ENCODE data around the gene DYNLT4.

DNA sequence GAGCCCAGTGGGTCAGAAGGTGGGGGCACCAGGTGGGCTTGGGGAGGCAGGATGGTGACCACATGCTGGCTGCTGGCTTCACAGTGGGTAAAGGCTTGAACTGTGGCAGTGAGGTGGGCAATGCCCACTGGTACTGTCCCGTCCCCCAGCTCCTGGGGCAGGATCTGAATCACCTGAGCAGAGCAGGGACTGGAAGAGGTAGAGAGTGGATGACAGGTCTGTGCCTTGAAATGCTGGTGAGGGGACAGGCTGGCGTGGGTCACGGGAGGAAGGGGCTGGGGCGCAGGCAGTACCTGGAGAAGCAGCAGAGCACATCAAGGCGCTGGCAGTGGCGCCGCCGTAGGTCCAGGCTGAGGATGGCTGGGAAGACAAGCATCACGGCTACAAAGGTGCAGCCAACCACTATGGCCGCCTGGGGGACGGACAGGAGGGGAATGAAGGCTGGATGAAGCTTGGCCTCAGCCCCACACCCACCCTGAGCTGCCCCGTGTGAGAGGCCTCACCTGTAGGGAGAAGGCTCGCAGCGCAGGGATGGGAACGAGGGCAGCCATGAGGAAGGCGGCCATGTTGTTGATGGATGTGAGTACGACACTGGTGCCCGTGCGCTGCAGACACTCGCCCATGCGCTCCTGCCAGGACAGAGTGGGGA is 21.0 kb upstream of the DYNLT4 start:
- TF ChIP-seq NR2C2 (CRISPR knock-in tag; IDR thresholded peaks at IDR 0.05) (no peak), KAT7 (CRISPR knock-in tag; IDR thresholded peaks at IDR 0.05; ENCODE audit: borderline replicate concordance) (no peak), SMAD3 (CRISPR knock-in tag; IDR thresholded peaks at IDR 0.05; ENCODE audit: borderline replicate concordance) (no peak), TCF7 (CRISPR knock-in tag; IDR thresholded peaks at IDR 0.05; ENCODE audit: low read depth) (no peak), ZBTB21 (CRISPR knock-in tag; IDR thresholded peaks at IDR 0.05; ENCODE audit: borderline replicate concordance) (no peak), ETV6 (CRISPR knock-in tag; IDR thresholded peaks at IDR 0.05) (no peak), TP53 (CRISPR knock-in tag; IDR thresholded peaks at IDR 0.05) (no peak)
- TF ChIP-seq, protein P1, sequence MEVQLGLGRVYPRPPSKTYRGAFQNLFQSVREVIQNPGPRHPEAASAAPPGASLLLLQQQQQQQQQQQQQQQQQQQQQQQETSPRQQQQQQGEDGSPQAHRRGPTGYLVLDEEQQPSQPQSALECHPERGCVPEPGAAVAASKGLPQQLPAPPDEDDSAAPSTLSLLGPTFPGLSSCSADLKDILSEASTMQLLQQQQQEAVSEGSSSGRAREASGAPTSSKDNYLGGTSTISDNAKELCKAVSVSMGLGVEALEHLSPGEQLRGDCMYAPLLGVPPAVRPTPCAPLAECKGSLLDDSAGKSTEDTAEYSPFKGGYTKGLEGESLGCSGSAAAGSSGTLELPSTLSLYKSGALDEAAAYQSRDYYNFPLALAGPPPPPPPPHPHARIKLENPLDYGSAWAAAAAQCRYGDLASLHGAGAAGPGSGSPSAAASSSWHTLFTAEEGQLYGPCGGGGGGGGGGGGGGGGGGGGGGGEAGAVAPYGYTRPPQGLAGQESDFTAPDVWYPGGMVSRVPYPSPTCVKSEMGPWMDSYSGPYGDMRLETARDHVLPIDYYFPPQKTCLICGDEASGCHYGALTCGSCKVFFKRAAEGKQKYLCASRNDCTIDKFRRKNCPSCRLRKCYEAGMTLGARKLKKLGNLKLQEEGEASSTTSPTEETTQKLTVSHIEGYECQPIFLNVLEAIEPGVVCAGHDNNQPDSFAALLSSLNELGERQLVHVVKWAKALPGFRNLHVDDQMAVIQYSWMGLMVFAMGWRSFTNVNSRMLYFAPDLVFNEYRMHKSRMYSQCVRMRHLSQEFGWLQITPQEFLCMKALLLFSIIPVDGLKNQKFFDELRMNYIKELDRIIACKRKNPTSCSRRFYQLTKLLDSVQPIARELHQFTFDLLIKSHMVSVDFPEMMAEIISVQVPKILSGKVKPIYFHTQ (CRISPR knock-in tag; IDR thresholded peaks at IDR 0.05): no peak
- TF ChIP-seq, protein P2, sequence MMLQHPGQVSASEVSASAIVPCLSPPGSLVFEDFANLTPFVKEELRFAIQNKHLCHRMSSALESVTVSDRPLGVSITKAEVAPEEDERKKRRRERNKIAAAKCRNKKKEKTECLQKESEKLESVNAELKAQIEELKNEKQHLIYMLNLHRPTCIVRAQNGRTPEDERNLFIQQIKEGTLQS (CRISPR knock-in tag; conservative IDR thresholded peaks at IDR 0.05): no peak
- TF ChIP-seq, protein P3, sequence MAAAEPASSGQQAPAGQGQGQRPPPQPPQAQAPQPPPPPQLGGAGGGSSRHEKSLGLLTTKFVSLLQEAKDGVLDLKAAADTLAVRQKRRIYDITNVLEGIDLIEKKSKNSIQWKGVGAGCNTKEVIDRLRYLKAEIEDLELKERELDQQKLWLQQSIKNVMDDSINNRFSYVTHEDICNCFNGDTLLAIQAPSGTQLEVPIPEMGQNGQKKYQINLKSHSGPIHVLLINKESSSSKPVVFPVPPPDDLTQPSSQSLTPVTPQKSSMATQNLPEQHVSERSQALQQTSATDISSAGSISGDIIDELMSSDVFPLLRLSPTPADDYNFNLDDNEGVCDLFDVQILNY (CRISPR knock-in tag; IDR thresholded peaks at IDR 0.05): no peak
- TF ChIP-seq, protein P4, sequence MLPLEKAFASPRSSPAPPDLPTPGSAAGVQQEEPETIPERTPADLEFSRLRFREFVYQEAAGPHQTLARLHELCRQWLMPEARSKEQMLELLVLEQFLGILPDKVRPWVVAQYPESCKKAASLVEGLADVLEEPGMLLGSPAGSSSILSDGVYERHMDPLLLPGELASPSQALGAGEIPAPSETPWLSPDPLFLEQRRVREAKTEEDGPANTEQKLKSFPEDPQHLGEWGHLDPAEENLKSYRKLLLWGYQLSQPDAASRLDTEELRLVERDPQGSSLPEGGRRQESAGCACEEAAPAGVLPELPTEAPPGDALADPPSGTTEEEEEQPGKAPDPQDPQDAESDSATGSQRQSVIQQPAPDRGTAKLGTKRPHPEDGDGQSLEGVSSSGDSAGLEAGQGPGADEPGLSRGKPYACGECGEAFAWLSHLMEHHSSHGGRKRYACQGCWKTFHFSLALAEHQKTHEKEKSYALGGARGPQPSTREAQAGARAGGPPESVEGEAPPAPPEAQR (CRISPR knock-in tag; IDR thresholded peaks at IDR 0.05): no peak
- TF ChIP-seq, protein P5, sequence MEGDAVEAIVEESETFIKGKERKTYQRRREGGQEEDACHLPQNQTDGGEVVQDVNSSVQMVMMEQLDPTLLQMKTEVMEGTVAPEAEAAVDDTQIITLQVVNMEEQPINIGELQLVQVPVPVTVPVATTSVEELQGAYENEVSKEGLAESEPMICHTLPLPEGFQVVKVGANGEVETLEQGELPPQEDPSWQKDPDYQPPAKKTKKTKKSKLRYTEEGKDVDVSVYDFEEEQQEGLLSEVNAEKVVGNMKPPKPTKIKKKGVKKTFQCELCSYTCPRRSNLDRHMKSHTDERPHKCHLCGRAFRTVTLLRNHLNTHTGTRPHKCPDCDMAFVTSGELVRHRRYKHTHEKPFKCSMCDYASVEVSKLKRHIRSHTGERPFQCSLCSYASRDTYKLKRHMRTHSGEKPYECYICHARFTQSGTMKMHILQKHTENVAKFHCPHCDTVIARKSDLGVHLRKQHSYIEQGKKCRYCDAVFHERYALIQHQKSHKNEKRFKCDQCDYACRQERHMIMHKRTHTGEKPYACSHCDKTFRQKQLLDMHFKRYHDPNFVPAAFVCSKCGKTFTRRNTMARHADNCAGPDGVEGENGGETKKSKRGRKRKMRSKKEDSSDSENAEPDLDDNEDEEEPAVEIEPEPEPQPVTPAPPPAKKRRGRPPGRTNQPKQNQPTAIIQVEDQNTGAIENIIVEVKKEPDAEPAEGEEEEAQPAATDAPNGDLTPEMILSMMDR (IDR thresholded peaks at IDR 0.05): no peak
- TF ChIP-seq, protein P6, sequence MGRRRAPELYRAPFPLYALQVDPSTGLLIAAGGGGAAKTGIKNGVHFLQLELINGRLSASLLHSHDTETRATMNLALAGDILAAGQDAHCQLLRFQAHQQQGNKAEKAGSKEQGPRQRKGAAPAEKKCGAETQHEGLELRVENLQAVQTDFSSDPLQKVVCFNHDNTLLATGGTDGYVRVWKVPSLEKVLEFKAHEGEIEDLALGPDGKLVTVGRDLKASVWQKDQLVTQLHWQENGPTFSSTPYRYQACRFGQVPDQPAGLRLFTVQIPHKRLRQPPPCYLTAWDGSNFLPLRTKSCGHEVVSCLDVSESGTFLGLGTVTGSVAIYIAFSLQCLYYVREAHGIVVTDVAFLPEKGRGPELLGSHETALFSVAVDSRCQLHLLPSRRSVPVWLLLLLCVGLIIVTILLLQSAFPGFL (CRISPR knock-in tag; IDR thresholded peaks at IDR 0.05; ENCODE audit: borderline replicate concordance): no peak

All from WTC11 (cell line).